HG02610 (cell line): Measurements from ENCODE around the gene ALK.

Source experiments
- ATAC-seq: cut with Tn5 transposase; IDR thresholded peaks from one replicate; pipeline ENCODE4 v1.9.1; 2021; ENCODE audit warnings: mild to moderate bottlenecking, moderate library complexity; ENCODE audit not compliant: unreplicated experiment

ALK gene

DNA sequence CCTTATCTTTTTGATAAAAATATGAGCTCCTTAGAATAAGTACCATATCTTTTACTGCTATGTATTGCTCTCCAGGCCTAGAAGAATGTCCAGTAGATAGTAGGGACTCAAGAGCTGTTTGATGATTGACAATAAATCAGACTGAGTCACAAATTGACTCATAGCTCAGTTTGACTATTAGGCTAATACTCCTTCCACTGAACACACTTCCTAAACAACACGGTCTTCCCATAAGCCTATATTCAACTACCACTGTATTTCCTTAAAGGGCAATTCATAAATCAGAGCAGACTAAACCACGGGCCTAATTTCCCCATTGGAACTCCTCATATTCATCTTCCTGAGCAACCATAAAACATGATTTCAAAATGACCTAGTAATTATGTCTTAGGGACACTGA is 258.5 kb downstream of the ALK start:
- ATAC-seq = no peak

DNA sequence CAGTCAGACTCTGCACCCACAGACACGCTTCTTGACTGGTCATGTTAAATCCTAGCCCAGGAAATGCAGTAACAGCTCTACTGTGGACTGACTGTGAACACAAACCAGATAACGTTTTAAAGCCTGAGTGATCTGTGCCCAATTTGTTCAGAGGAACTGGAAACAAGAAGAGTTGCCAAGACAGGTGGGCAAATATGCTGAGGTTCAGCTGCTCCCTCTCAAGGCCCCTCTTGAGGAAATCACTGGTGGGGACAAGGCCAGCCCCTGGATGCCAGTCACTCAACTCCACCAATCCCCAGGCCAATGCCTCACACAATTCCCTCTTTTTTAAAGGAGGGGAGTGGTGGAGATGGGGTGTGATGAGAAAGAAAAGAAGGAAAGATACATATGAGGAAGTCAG is 261.2 kb downstream of the ALK start:
- ATAC-seq = no peak

DNA sequence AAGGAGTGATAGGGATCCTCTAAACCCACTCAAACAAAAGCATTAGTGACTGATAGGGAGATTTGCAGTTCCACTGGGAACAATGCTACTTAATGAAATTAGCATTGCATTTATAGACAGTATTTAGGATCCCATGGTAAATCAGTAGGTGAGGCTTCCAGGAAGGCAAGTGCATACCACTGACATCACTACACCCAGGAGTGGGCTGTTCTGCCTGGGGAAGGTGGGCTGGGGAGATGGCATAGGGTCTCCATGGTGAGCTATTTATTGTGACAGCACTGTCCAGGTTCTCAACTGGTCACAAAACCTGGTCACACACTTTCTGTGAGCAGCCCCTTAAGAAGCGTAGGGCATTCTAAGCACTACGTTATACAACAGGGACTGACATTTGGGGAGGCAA is 262.2 kb downstream of the ALK start:
- ATAC-seq = no peak

DNA sequence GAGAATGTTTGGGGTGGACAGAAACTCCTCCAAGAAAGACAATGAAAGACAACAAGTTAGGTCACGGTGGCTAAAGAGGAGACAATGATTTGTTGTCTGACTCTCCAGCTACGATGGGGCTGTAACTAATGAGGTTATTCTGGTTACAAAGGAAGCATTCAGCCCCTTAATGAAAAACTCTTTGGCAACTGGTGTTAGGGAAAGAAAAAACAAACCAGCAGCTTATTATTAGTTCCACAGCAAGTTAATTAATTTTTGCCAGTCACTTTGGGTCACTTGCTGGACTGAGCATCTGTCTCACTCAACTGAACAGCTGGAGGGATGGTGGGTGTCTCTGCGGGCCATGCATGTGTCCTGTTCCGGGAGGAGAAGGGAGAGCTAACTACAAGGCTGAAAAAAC is 263.7 kb downstream of the ALK start:
- no peak for ATAC-seq

DNA sequence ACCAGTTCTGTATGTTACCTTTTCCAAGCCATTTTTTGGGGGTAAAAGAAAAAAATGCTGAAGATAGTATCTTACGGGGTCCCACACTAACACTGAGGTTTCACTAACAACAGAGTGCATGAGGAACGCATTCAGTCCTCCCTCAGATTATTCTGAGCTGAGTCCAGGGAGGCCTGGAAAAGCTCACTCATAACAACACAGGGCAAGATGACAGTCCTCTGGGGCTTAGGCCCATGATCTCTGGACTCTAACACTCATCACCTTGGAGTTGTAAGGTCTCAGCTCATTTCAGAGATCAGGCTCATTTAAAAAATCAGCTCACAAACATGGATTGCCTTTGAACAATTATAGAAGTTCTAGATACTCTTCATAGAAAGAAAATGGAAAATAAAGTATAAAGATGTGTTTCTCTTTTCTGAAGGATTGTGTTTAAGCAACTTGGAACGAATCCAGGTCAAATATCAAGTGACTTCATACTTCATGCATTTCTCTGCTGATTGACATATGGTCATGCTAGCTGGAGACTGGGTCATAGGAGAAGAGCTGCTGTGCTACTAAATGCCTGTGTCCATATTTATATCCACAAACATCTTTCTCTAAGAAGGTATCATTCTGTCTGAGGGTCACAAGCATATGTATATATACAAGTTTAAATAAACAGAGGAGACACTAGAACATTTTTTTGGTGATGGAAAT is 265.8 kb downstream of the ALK start:
- no peak for ATAC-seq

DNA sequence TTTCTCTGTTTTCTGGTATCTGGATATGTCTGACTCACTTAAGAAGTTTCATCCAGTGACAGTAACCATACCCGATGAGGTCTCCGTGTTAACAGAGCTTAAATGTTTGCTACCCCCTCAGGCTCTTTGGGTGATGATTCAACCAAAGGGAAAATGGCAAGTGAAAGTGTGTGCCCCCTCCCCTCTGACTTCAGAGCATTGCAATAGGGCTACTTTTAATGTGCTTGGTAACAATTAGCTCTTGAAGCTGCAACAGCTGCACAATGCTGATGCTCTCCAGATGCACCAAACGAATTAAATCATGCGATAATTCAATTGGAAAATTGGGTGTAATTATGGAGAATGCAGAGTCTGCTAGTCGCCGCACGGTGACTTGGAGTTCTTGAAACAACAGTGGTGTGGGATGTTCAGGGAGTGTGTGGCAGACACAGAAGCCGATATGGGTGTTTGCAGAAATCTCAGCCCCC is 270.7 kb downstream of the ALK start:
- ATAC-seq = no peak

DNA sequence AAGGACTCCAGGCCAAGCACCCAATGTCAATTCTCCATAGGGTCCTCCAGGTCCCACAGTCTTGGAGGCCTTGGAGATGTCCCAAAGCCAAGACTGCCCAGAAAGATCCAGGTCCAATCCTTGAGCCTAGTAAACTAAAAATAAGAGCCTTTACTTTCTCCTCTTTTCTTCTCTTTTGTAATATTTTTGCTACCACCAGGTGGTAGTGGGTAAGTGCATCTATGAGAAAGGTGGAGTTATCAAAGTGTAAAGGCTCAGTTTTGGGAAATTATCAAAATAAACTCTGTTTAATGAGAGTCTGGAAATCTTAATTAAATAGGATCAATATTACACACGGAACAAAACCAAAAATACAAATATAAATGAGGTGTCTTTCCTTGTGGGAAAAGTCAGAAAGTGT is 276.4 kb downstream of the ALK start:
- ATAC-seq = no peak

DNA sequence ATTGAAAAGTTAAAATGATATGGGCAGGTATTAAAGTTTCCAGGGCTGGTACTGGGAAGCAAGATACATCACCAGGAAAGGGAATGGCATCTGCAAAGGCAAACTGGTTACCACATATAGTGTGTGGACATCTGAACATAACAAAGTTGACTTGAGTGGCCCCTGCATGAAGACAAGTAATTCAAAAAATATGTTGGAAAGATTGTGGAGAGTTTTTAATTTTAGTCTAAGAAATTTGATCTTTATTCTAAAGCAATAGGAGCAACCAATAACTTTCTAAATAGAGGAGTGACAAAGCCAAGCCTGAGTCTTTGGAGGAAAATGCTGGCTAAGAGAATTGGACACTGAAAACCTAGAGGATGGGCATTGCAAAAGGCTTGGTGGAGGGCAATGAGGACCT is 278.2 kb downstream of the ALK start:
- no peak for ATAC-seq

DNA sequence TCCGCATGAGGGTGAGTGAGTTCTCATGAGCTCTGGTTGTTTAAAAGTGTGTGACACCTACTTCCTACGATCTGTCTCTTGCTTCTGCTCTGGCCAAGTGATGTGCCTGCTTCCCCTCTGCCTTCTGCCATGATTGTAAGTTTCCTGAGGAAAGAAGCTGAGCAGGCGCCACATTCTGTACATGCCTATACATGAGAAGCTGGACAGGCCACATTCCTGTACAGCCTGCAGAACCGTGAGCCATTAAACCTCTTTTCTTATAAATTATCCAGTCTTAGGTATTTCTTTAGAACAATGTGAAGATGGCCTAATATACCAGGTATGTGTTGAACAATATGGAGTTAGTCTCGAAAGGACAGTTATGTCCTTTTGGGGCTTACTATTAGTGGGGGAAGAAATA is 281.0 kb downstream of the ALK start:
- ATAC-seq = no peak

DNA sequence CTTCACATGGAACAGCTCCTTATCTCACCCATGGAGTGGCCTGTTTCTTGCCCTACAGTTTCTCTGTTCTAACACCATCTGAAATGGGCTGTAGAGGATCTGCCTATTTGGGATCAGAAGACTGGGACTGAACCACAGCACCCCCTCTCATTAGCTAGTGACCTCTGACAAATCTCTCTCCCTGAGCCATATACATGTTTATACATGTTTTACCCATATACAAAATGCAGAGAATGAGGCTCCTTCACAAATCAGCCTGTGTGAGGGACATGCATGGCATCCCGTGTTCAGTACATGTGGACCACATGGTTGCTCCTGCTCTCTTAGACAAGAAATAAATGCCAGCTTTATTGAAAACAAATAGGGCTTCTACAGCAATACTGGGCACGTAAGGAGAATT is 282.7 kb downstream of the ALK start:
- ATAC-seq = no peak

DNA sequence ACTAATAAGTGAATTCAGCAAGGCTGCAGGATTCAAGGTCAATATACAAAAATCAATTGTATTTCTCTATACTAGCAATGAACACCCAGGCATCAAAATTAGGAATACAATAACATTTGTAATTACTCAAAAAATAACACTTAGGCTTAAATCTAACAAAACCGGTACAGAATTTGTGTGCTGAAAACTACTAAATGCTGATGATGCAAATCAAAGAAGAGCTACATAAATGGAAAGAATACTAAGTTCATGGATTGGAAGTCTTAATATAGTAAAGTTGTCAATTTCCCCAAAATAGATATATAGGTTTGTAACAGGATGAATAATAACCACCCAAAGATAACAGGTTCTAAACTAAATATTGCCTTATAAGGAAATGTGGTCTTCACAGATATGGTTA is 286.5 kb downstream of the ALK start:
- ATAC-seq = no peak

DNA sequence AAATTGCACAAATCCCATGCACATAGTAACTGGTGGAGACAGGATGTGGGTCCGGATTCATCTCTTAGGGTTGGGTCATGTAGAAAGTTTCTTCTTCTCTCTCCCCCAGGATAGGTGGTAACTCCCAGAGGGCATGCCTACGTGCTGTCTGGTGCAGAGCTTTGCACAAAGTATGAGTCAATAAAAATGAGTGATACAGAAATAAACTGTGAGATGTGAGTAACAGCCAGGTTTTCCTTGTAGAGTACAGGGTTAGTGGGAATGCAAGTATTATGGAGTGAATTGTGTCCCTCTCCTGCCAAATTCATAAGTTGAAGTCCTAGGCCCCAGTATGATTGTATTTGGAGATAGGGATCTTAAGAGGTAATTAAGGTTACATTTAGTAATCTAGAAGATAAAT is 289.4 kb downstream of the ALK start:
- no peak for ATAC-seq

DNA sequence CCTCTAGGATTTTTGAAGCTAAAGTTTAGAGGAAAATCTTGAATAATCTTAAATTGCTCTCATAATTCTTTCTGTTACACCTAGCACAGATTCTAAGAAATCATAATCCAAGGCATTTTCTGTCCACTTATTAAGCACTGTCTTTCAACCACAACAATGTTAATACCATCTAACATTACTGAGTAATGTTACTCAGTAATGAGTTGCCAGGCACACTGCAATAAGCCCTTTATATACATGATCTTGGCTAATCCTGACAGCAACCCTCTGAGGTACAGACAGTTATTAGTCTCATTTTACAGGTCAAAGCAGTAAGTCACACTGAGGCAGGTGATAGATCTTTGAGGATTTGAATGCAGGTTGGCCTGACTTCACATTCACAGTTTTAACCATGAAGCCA is 291.9 kb downstream of the ALK start:
- ATAC-seq = no peak

DNA sequence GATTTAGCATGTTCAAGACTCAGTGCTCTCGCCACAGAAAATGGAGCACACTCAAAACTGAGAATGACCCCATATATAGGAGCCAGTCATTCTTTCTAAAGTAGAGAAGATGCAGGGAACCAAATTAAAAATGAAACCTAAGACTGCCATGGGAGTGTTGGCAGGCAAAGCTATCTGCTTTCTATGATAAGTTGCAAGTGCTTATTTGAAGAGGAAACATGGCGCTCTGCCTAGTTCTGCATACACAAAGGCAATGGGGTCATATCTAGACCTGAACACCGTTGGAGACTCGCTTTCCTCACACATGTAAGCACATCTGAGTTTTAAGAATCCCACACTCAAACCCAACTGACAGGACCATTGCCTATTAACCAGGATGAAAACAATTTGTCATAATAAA is 292.5 kb downstream of the ALK start:
- no peak for ATAC-seq

DNA sequence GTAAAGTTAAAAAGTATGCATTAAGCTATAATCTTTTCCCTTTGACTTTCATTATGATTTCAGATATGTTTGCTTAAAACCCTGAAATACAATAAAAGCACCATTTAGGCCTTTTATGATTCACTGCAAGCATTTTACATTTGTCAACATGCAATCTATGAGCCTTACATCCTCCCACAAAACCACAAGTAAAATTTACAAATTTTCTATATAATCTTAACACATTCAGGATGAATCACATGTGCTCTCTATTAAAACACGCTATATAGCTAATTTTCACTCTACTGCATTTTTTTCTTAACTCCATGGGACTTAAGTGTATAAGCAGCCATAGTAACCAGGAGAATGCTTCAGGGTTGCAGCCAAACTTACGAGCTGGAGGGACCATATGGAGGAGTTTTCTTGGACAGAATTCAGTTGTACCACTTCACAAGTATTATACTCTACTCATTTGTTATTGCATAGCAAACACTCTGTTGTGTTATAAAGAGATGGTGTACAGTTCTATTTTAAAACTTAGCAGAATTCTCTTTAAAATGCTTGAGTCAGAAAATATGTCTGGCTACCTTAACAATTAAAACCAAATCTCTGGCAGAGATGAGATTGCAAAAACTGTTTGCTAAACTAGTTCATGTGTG is 293.2 kb downstream of the ALK start:
- no peak for ATAC-seq

DNA sequence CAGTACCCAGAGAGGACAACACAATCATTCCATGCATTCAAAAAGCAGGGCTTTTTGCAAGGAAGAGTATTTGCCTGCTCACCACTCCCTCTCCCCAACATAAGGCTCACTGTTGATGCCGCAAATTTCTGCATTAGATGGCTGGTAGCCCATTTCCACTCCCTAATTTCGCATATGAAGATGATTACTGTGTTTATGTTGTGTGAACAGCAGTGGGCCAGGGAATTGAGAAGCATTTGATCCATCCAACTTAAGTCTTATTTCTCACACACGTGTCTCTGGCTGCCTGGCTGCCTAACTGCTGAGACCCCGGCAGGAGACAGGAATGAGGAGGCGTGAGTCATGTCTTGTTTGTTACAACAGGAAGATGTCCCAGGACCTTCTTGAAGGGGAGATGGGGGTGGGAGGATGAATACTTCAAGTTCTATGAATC is 294.1 kb downstream of the ALK start:
- no peak for ATAC-seq

DNA sequence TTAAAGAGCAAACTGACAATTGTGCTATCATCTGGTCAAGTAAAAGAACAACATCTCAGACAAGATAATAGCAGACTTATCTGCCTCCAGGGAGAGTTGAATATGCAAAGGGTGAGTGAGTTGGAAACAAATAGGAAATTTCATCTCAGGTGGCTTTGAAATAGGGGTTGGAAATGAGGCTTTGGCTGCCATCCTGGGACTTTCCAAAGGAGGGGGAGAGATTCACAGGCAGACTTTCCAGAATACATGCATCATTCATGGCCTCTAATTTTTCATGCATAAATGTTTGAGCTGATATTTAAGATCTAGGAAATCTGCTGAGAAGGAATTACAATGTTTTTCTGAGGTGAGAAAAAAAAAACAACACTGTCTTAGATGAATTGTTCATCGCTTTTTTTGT is 300.5 kb downstream of the ALK start:
- no peak for ATAC-seq

DNA sequence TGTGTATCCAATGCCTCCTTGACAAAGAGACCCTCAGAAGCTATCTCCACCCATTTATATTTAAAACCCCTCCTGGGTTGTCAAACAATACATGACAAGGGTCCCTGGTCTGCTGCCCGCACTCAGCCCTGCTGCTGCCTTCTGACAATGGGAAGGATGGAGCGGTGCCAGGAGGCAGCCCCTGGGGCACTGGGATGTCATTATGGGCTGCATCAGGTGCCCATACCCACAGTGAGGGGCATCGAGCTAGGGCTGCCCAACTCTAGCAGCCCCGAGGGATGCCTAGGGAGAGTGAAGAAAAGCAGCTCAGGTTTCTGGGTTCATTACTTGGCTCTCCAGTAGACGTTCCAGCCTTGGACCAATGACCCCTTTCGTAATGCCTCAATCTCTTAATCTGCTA is 301.7 kb downstream of the ALK start:
- ATAC-seq = no peak

DNA sequence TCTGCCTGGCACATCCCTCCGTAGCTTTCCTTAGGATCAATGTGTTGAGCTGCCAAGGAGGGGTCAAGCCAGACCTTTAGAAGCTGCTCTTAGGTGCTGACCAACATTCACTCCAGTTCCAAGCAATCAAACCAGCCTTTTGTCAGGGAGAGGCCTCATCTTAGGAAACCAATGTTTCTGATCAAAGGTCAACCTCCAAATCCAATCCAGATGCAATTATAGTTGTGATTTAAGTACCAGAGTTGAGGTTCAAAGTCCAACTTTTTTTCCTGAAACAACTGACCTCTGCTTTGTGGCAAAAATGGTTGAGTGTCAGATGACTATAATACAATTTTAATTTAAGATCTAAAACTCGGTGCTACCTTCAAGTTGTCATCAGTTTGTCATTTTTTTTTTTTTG is 303.4 kb downstream of the ALK start:
- ATAC-seq = no peak

DNA sequence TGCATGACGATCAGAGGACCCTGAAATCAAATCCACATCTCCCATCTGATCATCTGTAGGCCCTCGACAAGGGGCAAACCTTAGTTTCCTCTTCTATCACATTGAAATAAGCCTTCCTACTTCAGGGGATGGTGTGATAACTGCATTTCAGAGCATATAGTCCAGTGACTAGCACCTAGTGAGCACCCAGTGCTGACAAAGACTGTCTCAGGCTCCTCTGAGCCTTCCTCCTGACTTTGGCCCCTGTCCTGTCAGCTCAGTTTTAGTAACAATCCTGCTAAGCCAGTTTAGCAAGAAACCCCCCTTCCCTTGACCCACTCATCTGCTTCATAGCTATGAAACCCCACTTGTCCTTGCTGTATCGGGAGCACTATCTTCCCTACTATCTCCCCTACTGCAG is 304.0 kb downstream of the ALK start:
- ATAC-seq = no peak

DNA sequence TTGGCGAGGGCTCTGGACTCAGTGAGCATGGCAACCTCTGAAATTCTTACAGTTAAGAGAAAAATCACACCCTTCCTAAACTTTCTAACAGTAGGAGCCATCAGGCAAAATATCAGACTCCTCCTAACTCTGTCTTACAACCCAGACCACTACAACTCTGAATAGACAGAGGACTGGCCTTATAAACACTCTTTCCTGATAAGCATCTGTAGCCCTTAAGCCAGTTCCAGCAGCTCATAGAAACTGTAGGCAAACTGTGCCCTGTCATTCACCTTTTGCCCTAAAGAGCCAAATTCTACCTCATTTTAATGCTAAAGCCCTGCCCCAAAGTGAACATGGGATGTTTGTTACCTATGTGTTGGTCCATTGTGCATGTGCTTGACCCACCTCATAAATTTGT is 304.8 kb downstream of the ALK start:
- ATAC-seq = no peak

DNA sequence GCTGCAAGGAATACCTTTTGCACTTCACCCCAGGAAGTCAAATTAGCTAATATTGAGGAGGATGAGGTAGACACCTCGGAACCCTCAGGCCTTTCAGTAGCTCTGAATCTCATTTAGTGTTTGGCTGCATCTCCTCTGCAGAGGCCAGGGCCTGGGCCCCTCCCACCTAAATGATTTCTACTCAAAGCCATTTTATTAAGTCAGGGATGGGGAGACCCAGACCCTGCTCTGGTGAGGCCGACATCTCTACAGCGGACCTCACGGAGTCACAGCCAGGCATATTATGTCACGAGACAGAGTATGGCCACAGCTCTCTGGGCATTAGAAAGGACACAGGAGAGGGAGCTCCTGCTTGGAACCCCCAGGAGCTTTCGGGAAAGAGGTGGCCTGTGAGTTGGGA is 305.5 kb downstream of the ALK start:
- ATAC-seq = no peak

DNA sequence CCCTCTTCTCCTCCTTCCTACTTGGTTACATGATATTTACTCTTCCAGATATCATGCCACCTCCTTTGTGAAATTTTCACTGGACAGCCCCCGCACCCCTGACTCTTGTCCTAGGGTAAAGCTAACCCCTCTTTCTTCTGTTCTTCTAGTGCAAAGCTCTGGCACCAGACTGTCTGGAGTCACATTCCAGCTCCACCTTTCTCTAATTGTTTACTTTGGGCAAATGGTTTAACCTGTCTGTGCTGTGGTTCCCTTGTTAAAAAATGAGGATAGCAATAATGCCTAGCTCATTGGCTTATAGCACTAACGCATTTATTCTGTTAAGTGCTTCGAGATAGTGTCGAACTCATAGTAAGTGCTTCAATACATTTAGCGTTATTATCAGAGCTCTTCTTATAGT is 306.2 kb downstream of the ALK start:
- ATAC-seq = no peak
